Stimulated activated CD8-positive, alpha-beta memory T cell treated with anti-CD3 and anti-CD28 coated beads, Interleukin-15, amount 100 ng/mL, for 48 hours (primary cell): Measurements from ENCODE around the gene CLCN7.

Experiments
- DNase-seq, 2 donors: peaks; one replicate each; pipeline ENCODE4 v3.0.0-alpha.2; 2020; ENCODE audit warnings: low read depth in 2 of 2

Gene CLCN7

DNA sequence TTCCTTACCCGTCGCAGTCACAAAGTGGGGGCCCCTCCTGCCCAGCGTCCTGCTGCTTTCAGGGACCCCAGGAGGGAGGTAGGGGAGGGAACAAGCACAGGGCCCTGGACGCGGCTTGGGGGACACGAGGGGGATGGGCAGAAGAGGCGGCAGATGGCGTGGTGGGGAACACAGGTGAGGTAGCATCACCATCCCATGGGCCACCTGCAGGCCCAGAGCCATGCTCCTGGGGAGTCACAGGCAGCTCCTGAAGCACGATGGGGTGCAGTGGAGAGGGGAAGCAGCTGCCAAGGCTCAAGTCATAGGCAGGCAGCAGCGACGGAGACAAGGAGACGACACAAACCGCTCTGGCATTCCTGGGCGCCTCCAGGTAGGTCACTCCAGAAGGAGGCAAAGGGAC is 71.1 kb downstream of the CLCN7 start:
- no peak for DNase-seq

DNA sequence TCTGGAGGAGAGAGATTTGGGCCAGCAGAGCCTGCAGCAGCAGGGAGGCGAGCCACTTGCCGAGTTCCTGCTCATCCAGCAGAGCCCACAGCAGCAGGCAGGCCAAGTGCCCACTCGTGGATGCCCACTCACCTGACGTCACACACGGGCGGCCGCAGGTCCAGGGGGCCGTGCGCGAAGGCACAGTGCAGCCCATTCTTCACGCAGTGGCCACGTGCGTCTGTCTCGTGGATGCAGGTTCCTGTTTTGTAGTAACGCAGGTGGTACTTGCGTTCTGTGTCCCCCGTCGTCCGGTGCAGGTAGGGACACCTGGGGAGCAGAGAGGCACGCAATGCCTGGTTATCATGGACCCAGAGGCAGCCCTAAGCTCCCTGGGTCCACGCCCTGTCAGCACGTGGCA is 71.8 kb downstream of the CLCN7 start:
- no peak for DNase-seq

DNA sequence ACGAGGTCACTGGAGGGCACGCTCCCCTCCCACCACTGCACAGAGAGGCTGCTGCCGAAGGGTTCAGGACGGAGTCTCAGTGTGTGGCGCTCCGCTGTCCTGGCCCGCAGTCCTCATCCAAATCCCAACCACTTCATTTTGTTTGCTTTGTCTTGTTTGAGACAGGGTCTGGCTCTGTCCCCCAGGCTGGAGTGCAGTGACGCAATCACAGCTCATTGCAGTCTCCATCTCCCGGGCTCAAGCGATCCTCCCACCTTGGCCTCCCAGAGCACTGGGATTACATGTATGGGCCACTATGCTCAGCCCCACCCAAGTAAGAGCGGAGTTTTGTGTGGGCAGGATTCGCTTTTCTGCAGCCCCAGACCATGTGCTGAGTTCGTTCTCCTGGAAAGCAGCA is 73.1 kb downstream of the CLCN7 start:
- no peak for DNase-seq

DNA sequence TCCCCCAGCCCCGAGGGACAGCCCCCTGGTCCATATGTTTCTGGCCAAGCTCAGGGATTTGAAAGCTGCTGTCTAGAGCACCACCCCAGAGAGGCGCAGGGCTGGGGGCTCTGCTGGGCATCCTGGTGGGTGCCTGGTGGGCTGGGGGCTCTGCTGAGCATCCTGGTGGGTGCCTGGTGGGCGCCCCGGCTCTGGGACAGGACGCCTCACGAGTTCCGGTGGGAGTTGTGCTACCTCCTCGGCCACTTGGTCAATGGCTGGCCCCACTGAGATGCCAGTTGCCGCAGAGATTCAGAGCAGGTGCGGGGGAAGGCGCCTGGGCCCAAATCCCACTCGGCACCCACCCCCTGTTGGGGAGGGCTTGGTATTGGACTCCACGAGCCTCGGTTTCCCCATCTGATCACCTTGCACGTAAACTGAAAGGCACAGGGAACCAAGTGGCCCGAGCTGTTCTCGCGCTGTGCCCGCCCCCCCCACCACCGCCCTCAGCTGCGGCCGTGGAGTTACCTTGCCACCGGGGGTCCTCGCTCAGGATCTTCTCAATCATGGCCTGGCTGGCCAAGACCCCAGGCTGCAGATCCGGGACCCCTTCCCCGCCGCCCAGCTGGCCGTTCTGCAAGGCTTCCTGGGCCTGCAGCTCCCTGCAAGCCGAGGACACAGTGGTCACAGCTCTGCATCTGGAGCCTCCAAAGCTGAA is 73.6 kb downstream of the CLCN7 start:
- DNase-seq: no peak

DNA sequence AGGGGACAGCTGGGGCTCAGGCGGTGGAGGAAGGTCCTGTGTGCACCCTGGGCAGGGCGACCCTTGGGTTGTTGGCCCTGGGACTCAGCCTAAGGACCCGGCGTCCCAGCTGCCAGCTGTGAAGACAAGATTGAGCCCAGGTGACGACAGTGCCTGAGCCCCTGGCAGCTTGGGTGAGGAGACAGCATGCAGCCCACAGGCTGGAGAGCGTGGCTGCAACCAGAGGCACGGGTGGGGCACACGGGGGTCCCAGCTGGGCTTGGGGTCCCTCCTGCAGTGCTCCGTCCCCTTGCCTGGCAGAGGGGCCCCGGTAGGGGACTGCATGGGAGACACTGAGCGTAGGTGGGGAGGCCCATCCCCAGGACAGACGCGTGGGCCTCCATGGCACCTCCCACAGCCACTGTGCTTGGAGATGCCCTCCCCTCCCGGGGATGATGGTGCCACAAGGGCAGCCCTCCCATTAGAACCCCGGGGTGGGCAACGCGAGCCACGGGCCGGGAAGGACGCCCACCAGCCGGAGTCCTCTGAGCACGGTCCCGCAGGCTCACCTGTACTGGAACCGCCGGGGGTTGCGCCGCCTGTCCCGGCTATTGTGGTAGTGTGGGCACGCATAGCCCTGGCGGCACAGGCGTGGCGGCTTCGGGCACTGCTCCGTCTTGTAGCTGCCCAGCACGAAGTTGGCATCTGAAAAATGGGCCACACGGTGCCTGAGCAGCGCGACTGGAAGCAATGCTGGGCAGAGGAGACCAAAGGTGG is 75.8 kb downstream of the CLCN7 start:
- no peak for DNase-seq

DNA sequence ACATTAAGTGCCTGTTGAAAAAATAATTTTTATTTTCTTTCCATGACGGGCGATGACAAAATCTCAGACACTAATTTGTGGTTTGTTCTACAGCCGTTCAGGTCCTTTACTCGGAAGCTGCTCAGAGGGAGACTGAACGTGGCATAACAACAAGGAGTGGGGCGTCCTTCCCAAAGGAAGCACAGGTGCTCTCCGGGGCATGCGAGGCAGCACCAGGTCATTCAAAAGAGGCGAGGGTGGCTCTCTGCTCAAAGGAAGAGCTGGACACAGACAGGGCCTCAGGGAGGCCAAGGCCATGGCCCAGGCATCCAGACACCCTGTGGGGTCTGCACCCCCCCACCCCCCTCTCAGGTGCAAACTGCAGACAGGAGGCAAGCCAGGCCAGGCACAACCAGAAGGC is 76.5 kb downstream of the CLCN7 start:
- no peak for DNase-seq

DNA sequence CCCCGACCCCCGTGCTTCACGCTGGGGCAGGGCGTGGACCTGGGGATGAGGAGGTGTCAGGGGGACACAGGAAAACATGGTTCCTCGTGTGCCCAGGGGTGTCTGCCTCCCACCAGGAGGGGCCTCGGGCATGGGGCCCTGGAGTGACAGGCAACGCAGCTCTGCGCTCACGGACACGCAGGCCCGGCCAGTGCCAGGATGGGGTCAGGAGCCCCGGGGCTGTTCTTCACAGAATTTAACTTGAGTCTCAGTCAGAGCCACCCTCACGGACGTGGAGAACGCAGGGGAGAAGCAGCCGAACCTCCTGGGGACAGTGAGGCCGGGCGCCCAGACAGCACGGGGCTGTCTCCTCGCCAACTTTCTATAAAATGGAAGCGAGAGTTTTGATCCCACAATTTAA is 77.0 kb downstream of the CLCN7 start:
- no peak for DNase-seq

DNA sequence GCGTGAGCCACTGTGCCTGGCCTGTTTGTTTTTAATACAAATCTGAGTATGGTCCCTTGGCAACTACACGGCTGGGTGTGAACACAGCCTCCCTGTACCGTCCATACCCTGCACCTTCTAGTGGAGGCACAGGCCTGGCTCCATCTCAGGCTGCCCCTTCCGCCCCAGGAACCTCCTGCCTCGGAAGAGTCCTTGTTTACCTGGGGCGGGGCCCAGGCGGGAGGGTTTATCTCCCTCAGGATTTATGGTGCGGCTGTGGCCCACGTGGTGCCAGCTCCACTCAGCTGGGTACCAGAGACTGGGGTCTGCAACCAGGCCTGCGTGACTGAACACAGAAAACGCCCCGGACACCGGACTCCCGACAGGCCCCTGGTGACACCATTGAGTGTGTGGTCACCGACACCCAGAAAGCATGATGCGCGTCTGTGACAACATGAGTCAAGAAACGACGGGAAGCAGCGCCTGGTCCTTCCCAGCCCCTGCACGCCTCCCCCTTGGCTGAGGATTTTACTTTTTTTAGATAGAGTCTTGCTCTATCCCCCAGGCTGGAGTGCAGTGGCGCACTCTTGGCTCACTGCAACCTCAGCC is 79.3 kb downstream of the CLCN7 start:
- no peak for DNase-seq
